CD1c-positive myeloid dendritic cell (primary cell): ENCODE measurements around the gene LIN52.
"Not testable (repeated sequence)": the region's sequence is repeated elsewhere in the genome, so short reads cannot be mapped to it uniquely, and the experiment has no call there.

Source experiments
- DNase-seq: peaks from one replicate; pipeline ENCODE4 v3.0.0-alpha.2; 2016; ENCODE audit errors: extremely low spot score

LIN52 gene

DNA sequence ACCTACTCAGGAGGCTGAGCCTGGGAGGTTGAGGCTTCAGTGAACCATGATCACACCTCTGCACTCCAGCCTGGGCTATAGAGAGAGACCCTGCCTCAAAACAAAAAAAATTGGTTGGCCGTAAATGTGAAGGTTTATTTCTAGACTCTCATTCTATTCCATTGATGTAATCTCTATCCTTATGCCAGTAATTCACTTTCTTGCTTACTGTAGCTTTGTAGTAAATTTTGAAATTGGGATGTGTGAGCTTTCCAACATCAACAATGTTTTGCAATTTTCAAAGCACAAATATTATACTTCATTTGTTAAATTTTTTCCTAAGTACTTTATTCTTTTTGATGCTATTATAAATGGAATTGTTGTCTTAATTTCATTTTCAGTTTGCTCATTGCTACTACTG is 24.6 kb downstream of the LIN52 start:
- DNase-seq = no peak

DNA sequence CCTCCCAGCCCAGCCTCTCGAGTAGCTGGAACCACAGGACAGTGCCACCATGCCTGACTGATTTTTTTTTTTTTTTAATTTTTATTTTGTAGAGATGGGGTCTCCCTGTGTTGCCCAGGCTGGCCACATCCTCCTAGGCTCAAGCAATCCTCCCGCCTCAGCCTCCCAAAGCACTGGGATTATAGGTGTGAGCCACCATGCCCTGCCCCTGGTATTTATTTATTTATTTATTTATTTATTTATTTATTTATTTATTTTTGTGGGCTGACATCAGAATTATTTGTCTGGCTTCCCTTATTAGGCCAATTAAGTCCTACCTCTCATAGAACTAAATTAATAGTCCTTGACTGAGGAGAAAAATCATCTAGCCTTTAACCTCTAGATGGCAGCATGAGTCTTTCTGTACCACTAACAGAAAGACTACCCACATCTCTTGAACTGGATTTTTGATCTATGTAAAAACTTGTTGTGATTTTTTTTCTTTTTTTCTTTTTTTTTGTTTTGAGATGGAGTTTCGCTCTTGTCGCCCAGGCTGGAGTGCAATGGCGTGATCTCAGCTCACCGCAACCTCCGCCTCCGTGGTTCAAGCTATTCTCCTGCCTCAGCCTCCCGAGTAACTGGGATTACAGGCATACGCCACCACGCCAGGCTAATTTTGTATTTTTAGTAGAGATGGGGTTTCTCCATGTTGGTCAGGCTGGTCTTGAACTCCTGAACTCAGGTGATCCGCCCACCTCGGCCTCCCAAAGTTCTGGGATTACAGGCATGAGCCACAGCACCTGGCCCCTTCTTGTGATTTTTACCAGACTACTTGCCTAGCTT is 26.9 kb downstream of the LIN52 start:
- peak; percentile 70 for DNase-seq

DNA sequence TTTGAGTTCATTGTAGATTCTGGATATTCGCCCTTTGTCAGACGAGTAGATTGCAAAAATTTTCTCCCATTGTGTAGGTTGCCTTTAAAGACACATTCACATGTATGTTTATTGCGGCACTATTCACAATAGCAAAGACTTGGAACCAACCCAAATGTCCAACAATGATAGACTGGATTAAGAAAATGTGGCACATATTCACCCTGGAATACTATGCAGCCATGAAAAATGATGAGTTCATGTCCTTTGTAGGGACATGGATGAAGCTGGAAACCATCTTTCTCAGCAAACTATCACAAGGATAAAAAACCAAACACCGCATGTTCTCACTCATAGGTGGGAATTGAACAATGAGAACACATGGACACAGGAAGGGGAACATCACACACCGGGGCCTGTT is 40.7 kb downstream of the LIN52 start:
- not testable (repeated sequence) for DNase-seq

DNA sequence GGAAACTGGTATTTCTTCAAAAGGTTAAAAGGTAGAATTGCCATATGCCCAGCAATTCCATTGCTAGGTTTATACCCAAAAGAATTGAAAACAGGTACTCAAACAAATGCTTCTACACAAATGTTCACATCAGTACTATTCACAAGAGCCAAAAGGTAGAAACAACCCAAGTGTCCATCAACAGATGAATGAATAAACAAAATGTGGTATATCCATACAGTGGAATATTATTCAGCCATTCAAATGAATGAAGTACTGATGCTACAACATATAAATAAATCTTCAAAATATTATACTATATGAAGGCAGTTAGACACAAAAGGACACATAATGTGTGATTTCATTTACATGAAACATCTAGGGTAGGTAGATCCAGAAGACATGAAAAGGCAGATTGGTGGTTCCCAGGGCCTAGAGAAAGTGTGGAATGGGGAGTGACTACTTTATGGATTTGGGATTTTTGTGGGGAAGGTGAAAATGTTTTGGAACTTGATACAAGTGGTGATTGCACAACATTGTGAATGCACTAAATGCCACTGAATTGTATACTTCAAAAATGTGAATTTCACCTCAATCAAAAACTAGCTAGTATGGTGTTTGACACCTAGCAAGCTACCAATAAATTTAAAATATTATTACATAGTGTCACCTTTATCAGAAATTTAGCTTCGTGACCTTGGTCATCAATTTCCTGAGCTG is 41.7 kb downstream of the LIN52 start:
- no peak for DNase-seq

DNA sequence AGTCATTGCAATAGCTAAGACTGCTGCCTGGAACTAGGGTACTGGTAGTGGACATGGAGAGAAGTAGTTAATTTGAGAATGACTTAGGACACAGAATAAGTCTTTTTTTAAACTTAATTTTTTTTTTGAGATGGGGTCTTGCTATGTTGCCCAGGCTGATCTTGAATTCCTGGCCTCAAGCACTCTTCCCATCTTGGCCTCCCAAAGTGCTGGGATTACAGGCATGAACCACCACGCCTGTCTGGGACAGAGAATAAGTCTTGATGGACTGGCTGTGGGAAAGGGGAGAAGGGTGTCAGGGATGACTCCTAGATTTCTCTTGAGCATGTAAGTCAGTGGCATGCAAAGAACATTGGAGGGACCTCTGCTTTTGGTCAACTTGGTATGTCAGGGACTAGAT is 42.9 kb downstream of the LIN52 start:
- no peak for DNase-seq

DNA sequence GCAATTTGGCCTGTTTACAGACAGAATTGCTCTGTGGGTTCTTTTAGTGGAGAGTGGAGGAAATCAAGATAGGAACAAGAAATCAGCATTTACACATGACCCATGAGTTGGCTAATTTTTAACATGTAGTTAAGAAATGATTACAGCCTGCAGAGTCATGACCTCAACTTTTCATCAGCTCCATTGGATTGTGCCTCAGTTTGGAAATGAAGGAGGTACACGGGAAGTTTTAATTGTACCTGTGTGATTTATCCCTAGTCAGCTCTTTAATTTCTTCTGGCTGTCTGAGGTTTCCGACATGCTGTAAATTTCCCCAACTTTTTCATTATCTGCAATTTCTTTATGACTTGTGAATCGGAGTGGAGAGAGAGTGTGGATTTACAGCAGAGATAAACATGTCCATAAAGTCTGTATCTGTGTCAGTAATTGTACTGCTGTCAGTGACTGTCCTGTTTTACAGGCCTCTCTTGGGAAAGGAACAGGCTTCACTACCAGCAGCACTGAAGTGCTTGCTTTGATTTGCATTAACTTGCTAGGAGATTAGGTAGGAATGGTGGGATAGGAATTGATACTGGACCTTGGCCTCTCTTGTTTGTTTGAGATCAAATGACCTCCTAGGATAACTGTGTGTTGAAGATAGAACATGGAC is 49.2 kb downstream of the LIN52 start:
- no peak for DNase-seq

DNA sequence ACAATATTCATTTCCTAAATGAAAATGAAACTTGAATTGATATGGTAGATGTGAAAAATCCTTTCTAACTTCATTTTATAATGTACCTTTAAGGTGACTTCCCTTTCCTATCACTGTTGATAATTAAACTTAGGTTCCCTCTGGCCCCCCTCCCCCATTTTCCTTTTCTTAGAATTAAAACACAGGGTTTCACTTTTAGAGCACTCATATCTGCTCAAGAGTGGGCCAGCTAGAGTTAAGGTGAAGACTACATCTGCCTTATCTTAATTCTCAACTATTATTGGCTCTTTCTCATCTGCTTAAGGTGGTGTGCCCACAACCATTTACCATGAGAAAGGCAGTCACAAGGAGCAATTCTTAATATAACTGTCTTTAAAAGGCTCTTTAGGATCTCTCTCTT is 49.7 kb downstream of the LIN52 start:
- DNase-seq = no peak

DNA sequence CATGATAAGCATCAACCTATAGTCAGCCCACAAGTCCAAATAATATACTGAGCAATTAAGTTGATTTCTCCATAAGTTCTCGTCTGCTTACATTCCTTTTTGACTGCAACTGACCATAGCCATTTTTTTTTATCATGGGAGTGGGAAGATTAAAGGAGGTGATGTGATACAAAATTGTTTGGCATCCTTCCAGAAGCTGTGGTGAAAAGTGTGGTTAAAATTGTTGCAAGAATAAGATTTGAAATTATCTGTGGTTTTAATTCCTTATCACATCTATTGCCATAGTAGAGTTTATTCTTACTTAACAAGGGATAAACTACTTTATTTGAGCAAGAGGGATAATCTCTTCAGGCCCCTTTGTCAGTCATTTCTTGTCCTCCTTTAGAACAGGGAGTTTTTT is 50.7 kb downstream of the LIN52 start:
- DNase-seq = peak; percentile 3

DNA sequence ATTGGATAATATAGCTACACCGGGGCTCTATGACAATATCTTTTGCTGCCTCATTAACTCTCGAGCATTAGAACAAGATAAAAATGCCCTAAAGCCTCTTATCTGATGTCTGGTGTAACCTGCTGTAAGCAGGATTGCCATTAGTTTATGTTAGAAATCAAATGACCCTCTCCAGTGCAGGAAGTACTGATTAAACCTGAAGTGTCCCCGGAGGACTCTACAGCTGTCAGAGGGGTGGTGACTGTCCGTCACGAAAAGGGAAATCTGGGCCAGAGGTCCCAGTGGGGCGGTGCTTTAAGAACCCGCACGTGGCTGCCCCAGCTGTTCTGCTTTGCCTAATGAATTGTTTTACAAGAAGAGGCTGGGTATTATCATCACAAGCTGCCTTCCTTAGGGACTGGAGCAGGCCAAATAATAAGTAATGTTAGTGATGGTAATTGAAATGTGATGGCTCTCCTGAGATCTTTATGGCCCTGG is 55.7 kb downstream of the LIN52 start:
- no peak for DNase-seq

DNA sequence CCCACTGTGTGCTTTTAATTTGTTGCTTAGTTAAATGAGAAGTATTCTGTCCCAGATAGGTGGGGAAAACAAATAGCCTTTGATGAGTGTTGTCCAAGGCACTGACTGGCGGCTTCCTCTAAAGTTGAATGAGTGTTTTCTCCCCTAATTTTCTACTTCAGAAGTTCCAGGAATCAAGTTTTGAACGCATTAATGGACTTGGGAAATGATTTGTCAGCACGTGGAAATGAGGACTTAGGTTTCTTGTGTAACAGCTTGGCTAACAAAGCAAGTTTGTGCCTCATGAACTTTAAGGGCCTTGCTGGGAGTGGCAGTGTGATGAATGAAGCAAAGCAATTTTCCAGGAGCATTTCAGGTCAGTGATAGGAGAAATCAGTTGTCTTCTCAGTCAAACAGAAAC is 56.9 kb downstream of the LIN52 start:
- no peak for DNase-seq

DNA sequence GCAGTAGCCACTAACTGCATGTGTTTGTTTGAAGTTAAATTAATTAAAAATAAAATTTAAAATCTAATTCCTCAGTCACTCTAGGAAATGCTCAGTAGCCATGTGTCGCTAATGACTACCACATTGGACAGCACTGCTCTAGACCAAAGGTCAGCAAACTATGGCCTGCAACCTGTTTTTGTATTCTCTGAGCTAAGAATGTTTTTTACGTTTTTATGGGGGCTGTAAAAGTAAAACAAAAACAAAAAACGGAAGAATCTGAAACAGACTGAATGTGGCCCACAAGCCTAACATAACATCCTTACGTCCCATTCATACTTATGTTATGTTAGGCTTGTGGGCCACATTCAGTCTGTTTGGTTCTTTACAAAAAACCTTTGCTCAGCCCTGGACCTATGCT is 57.8 kb downstream of the LIN52 start:
- no peak for DNase-seq

DNA sequence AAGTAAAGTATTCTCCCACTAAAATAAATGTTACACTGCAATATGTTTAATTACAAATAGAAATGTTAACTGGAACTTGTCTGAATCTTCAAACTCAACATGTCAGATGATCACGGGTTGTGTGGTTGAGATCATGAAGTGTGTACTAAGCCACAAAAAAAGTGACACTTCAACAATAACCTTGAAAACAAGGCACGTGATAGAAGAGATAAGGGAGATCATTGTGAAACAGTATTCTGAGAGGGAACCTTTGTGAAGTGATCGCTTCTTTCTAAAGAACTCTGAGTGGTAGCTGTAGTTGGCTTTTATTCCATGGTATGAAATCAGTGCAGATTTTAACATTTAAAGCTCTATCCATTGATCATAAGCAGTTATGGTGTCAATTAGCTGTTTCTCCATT is 60.0 kb downstream of the LIN52 start:
- no peak for DNase-seq

DNA sequence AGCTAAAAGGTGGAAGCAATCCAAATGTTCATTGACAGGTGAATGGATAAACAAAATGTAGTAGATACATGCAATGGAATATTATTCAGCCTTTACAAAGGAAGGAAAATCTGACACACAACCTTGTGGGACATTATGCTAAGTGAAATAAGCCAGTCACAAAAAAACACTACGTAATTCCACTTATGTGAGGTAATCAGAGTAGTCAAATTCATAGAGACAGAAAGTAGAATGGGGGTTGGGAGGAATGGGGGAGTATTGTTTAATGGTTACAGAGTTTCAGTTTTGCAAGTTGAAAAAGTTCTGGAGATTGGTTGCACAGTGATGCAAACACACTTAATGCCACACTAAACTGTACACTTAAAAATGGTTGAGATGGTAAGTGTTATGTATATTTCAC is 62.8 kb downstream of the LIN52 start:
- no peak for DNase-seq

DNA sequence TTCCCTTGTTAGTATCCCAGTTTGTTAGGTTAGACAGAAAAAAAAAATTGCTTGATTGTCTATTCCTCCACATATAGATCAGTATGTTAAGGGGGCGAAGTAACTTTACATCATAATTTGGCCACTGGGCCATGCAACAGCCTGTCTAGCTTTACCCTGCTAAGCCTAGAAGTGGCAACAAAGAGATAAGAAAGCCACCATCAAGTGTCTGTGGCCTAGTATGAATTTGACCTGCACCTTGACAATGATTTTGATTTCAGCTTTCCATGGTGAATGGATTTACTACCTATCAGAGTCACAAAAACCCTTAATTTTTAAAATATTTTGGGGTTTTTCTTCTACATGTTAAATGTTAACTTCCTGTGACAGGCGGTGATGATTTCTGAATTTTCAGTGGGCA is 63.9 kb downstream of the LIN52 start:
- no peak for DNase-seq

DNA sequence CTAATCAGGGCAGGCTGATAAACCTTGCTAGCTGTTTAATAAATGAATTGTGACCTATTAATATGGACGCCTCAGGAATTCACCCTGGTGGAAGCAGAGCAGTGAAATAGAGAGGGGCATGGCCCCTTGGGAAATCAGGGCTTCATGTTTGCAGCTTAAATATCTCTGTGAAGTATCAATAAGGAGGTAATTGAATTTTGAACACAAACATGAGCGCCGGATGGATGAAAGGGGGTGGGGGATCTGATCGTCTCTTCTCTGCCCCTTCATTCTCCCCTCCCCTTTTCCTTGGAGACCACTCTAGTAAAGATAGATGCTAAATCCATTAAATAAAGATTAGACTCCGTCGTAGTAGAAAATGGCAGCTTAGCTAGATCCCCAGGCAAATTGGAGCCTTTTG is 70.5 kb downstream of the LIN52 start:
- DNase-seq = no peak

DNA sequence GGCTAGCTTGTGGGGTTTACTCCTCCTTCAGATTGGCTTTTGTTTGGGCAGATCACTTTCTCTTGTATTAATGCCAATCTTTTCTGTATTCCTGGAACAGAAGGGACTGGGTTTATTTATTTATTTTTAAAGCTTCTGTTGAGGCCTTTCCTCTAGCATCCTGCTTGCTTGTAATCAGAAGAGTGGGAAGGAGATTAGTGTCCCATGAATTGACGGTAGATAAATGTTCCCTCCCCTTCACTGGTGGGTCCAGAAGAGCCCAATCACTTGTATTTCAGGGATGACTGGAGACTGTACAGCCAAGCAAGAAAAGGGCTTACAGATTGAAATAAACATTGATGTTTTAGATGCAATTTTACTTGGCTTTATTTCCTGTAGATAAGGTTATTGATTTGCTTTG is 71.0 kb downstream of the LIN52 start:
- no peak for DNase-seq

DNA sequence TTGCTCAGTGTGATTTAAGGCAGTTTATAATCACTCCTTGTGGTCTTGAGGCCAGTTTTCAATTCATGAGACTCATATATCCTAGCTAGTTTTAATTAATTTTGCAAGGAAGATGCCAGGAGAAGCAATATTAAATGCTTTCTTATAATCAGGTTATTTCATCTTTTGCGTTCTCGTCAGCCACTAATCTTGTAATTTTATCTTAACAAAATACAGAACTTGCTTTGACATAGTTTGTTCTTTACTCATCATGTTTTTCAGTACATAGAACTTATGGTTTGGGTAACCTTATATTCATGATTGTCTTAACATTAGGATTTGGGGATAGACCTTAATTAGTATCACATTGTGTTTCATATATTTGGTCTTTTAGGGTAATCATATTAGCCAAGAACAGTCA is 76.0 kb downstream of the LIN52 start:
- no peak for DNase-seq

DNA sequence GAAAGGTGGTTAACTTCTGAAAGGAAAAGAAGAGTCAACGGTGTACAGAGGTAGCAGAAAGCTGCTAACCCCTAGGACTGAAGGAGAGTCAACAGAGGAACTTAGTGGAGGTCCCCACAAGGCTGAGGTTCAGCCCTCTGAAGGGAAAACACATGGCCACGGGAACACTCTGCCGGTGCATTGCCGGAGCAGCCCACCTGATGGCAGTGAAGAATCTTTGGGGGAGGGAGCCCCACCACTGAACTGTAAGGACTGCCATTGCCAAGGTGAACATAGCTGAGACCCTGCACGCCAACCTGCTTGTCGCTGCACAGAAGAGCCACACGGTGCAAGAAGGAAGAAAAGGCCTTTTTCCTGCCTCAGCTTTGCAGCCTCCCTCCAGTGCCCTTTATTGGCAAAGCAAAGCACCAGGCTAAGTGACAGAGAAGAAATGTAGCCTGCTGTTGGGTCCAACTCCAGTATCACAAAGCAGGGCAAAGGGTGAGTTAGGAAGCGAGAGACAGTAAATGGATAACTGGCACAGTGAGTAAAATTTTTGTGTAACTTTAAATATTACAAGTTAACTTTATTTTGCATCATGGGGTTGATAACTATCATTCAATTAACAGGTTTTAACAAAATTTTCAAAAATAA is 76.9 kb downstream of the LIN52 start:
- no peak for DNase-seq

DNA sequence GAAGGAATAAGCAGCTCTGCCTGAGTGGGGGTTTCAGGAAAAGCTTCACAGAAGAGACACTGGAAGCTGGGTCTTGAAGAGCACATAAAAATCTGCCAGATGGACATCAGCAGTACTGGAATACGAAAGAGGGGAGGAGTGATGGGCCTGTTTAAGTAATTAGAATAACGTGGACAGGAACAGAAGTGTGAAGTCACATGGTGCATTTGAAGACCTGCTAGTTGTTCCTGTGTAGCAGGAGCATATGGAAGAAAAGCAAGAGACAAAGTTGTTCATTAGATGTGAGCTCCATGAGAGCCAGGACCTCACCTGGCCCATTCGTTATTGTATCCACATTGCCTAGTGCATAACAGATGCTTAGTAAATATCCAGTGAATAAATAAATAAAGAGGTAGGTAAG is 85.2 kb downstream of the LIN52 start:
- DNase-seq = no peak

DNA sequence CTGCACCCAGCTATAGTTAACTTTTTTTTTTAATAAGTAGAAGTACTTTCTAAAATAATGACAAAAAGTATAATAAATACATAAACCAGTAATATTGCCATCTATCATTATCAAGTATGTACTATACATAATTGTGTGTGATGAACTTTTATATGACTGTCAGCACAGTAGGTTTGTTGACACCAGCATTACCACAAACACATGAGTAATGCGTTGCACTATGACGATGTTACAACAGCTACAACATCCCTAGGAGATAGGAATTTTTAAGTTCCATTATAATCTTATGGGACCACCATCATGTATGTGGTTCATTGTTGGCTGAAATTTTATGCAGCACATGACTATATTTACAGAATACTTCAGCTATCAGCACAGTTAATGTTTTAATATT is 91.6 kb downstream of the LIN52 start:
- DNase-seq = no peak

DNA sequence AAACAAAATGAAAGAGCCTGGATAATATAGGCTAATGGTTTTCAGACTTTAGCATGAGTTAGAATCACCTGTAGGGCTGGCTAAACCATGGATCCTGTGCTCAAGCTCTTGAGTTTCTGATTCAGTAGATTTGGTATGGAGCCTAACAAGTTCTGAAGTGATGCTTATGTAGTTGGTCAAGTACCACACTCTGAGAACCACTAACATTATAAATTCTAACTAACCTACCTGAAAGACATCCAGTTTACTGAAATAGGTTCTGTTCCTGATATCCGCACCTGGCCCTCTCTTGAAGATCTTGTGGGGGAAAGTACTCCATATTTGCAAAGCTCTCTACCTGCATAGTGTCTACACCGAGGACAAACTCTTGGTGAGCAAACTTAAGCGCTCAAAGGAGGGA is 95.1 kb downstream of the LIN52 start:
- no peak for DNase-seq

DNA sequence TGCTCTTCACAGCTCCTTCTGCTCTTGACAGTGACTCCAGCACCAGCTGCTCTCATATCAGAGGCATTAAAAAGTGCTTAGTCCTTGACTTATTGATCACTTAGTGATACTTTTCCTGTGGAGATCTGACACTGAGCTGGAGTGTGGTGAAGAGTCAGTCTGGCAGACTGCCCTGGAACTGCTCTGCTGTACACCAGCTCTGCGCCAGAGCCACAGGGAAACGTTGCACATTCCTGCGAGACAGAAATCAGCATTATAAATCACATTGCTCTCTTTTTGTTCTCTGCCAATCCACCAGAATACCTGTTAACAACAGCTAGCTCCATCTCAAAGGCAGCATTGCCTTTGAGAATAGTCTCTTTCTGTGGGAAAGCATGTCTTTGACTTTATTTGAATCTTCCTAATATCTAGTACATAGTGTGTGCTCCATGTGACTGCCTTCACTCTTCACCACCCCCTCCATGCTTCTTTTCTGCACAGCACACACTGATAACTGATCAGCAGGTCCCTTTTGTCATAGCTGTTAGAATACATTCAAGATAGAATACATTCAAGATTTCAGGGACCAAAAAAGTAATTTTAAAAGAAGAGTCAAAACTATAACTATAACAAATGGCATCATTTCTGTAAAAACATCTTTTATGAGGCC is 106.3 kb downstream of the LIN52 start:
- no peak for DNase-seq
